GM12878 (cell line): ENCODE results near the gene FBN2. TPM values are rescaled to one million over a fixed set of nuclear protein-coding genes. Genes with fewer than 3 reads are reported as not detected.

Experiments
- ATAC-seq: fragments of 200-7000 bp; cut with Tn5 transposase; 3 replicates; pipeline ENCODE4 v1.9.1; 2020; ENCODE audit warnings: mild to moderate bottlenecking, moderate library complexity
- BruUV-seq: library from RNA; stranded (reverse); fragments of 400-500 nt; replicated peaks from 2 replicates; lab custom pipeline; 2021; lab: Mats Ljungman, UMichigan
- CTCF ChIA-PET: fragments of 300-600 bp; sonication (Branson Sonifier 250); formaldehyde crosslinking; extraction: SDS; loops from one replicate; lab custom pipeline; 2021; ENCODE audit warnings: inconsistent platforms; lab: Yijun Ruan, JAX
- POLR2A ChIA-PET: fragments of 350-600 bp; formaldehyde crosslinking; extraction: SDS; loops from one replicate; lab custom pipeline; 2021; ENCODE audit warnings: inconsistent platforms; lab: Charles Lee
- RAD21 ChIA-PET: fragments of 300-600 bp; sonication (Branson Sonifier 250); formaldehyde crosslinking; loops from one replicate; lab custom pipeline; 2023; ENCODE audit warnings: antibody characterized with exemption; ENCODE audit not compliant: unreplicated experiment; lab: Charles Lee
- SMC1A ChIA-PET: fragments of 300-600 bp; sonication (Branson Sonifier 250); formaldehyde crosslinking; loops from one replicate; lab custom pipeline; 2023; ENCODE audit not compliant: unreplicated experiment, uncharacterized antibody; lab: Charles Lee
- DNase-seq: peaks from one replicate; pipeline ENCODE4 v3.0.0-alpha.2; 2011; ENCODE audit warnings: low read depth, low spot score
- FAIRE-seq: peaks from 3 replicates; lab custom pipeline; 2011; peaks lifted over from hg19 to GRCh38; lab: Jason Lieb, UNC
- H2AFZ ChIP-seq: 2 replicates; pipeline ENCODE4 v1.6.0; 2011; ENCODE audit warnings: low read depth, low read length, control low read depth; ENCODE audit not compliant: control insufficient read depth
- H3K27ac ChIP-seq: 2 replicates; pipeline ENCODE4 v1.5.1; 2011; ENCODE audit warnings: control low read depth; ENCODE audit not compliant: control insufficient read depth, insufficient read depth
- H3K27me3 ChIP-seq, 2 experiments: replicated peaks in 1 of 2; 2 replicates each; pipeline versions ENCODE4 v1.6.0 to v1.6.1; 2011; ENCODE audit warnings: low read length in 1 of 2; ENCODE audit not compliant: control insufficient read depth in 2 of 2, insufficient read depth in 2 of 2
- H3K36me3 ChIP-seq, 2 experiments: 2 replicates each; pipeline ENCODE4 v1.5.1; 2011; ENCODE audit warnings: low read length in 1 of 2; ENCODE audit not compliant: control insufficient read depth in 2 of 2, insufficient read depth in 2 of 2
- H3K4me1 ChIP-seq: 2 replicates; pipeline ENCODE4 v1.6.1; 2011; ENCODE audit warnings: mild to moderate bottlenecking, low read length, moderate library complexity, mixed read lengths; ENCODE audit not compliant: control insufficient read depth, insufficient read depth
- H3K4me2 ChIP-seq: 2 replicates; pipeline ENCODE4 v1.6.0; 2011; ENCODE audit warnings: control low read depth; ENCODE audit not compliant: control insufficient read depth, insufficient read depth
- H3K4me3 ChIP-seq: fragments of 200-600 bp; sonication (generic); 2 replicates; pipeline ENCODE4 v1.5.1; 2016
- H3K79me2 ChIP-seq: 2 replicates; pipeline ENCODE4 v1.6.0; 2011; ENCODE audit warnings: low read length; ENCODE audit not compliant: control insufficient read depth, insufficient read depth
- H3K9ac ChIP-seq: 2 replicates; pipeline ENCODE4 v1.8.0; 2011; ENCODE audit warnings: low read length, control low read depth, mixed read lengths; ENCODE audit not compliant: control insufficient read depth, insufficient read depth
- H3K9me3 ChIP-seq: replicated peaks from 3 replicates; pipeline ENCODE4 v1.5.1; 2011; ENCODE audit warnings: mild to moderate bottlenecking, low read length; ENCODE audit not compliant: control insufficient read depth, insufficient read depth
- H4K20me1 ChIP-seq: 2 replicates; pipeline ENCODE4 v1.6.0; 2011; ENCODE audit not compliant: control insufficient read depth, insufficient read depth
- CHD2 ChIP-seq: IDR thresholded peaks from 2 replicates; pipeline ENCODE4 v1.6.1; 2011; ENCODE audit warnings: low read depth, low read length, improper control_type of control experiment, borderline replicate concordance
- CHD4 ChIP-seq: fragments of 200-600 bp; sonication (generic); IDR thresholded peaks from 2 replicates; pipeline ENCODE4 v1.6.1; 2016; ENCODE audit warnings: mild to moderate bottlenecking
- KDM1A ChIP-seq: fragments of 200-600 bp; sonication (generic); IDR thresholded peaks from 2 replicates; pipeline ENCODE4 v1.6.1; 2016; ENCODE audit warnings: borderline replicate concordance
- NBN ChIP-seq: fragments of 450-650 bp; IDR thresholded peaks from 2 replicates; pipeline ENCODE4 v1.6.1; 2016
- NRF1 ChIP-seq: conservative IDR thresholded peaks from 2 replicates; pipeline ENCODE4 v1.6.1; 2011; ENCODE audit warnings: mild to moderate bottlenecking, low read depth, low read length, improper control_type of control experiment
- RFX5 ChIP-seq: IDR thresholded peaks from 2 replicates; pipeline ENCODE4 v1.6.1; 2011; ENCODE audit warnings: low read depth, low read length, improper control_type of control experiment
- SPI1 ChIP-seq: IDR thresholded peaks from 2 replicates; pipeline ENCODE4 v1.6.1; 2011; ENCODE audit warnings: low read depth, mild to moderate bottlenecking, low read length, moderate library complexity, borderline replicate concordance; ENCODE audit not compliant: insufficient read depth
- SREBF1 ChIP-seq: IDR thresholded peaks from 2 replicates; pipeline ENCODE4 v1.6.1; 2012; ENCODE audit warnings: mild to moderate bottlenecking, low read length
- ZNF24 ChIP-seq: fragments of 450-650 bp; IDR thresholded peaks from 2 replicates; pipeline ENCODE4 v1.6.1; 2017; ENCODE audit warnings: antibody characterized with exemption, mild to moderate bottlenecking
- WGBS: methylation state at CpG from one replicate; pipeline ENCODE4 v1.1.6; 2016; ENCODE audit warnings: low lambda C conversion rate; ENCODE audit not compliant: insufficient replicate concordance, insufficient coverage; ENCODE audit errors: missing lambda C conversion rate; 5-methylcytosine and 5-hydroxymethylcytosine counted together
- in situ Hi-C: fragments of 300-500 bp; cut with MboI; formaldehyde crosslinking; loops from 9 replicates; pipeline ENCODE4 v1.14.3; 2018; ENCODE audit warnings: mixed read lengths
- intact Hi-C: fragments of 100-400 bp; cut with micrococcal nuclease; formaldehyde crosslinking; loops from one replicate; pipeline ENCODE4 v1.14.2; 2022; ENCODE audit not compliant: unreplicated experiment
- polyA plus RNA-seq, 11 experiments: library from polyadenylated mRNA; depleted of rRNA in 4 of 11; unstranded in 6 of 11; stranded (reverse) in 5 of 11; fragments of >200 nt; fragmentation: Nextera tagmentation in 4 of 11; fragmentation: Illumina TruSeq in 1 of 11; extraction: Ambion mirVana in 4 of 11; extraction: Trizol in 1 of 11; gene quantifications; 1 replicate in 1 of 11; 2 replicates in 10 of 11; pipeline versions ENCODE4 v1.2.1 to v1.2.3, GENCODE V29; 2011 to 2016; ENCODE audit warnings: inconsistent platforms in 2 of 11, missing spikeins in 2 of 11, low read depth in 1 of 11
- total RNA-seq, 4 experiments: library from RNA; depleted of rRNA in 3 of 4; stranded (reverse); fragments of >200 nt in 3 of 4; fragmentation: Illumina TruSeq in 1 of 4; extraction: Trizol in 1 of 4; gene quantifications; 2 replicates each; pipeline versions ENCODE4 v1.2.1 to v1.2.3, GENCODE V29; 2013 to 2021
- TF ChIP-seq, protein P1 (sequence below): fragments of 450-650 bp; IDR thresholded peaks from 2 replicates; pipeline ENCODE4 v1.6.1; 2018; ENCODE audit warnings: borderline replicate concordance, mild to moderate bottlenecking; ENCODE audit not compliant: partially characterized antibody
- TF ChIP-seq, protein P2 (sequence below): fragments of 450-650 bp; formaldehyde crosslinking; IDR thresholded peaks from 2 replicates; pipeline ENCODE4 v1.5.0; 2022; ENCODE audit warnings: mild to moderate bottlenecking, missing genetic modification characterization
- TF ChIP-seq, protein P3 (sequence below): fragments of 450-650 bp; IDR thresholded peaks from 2 replicates; pipeline ENCODE4 v1.6.1; 2017; ENCODE audit warnings: mild to moderate bottlenecking

FBN2 gene
- total and polyA plus RNA-seq, 10 of the 15 experiments (the other 5 are each of a cell fraction or from before 2014, with no cell fraction given): 0.01 to 0.98 (median 0.10) TPM; not detected in 3

DNA sequence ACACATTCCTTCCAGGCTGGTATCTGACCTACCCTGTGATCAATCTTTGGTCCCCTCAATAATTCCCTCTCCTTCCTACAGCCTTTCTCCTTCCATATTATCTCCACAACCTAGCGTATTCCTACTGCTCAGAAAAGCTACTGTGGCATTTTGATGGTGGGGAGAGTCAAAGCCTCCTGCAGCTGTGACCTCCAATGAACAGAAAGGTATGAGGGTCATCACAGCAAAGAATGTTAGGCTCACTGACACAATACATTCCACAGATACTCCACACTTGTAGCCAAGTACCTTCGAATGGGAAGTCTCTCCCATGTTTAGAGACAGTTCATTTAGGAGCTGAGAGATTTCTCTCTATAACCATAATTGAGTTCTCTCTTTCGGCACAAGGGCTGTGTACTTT lies 5.9 kb downstream of the FBN2 start:
- SMC1A ChIA-PET: no interaction called here
- Histone ChIP-seq H3K27ac (no peak overlapping the region), H3K27me3 (no peaks in the 10 kb centered on the region; a peak in 1 of 4 replicates), H3K9ac (no peak overlapping the region), H4K20me1 (no peaks in the 10 kb centered on the region), H3K9me3 (no peaks in the 10 kb centered on the region), H3K4me1 (no peaks in the 10 kb centered on the region), H3K36me3 (no peaks in the 10 kb centered on the region), H3K4me3 (no peak overlapping the region), H3K4me2 (no peak overlapping the region), H3K79me2 (no peaks in the 10 kb centered on the region), H2AFZ (no peak overlapping the region)
- CTCF ChIA-PET: no interaction called here
- 0% methylated on average over 3 of the region's 3 CpGs for WGBS
- no peak for DNase-seq
- RAD21 ChIA-PET: interaction anchor here (0.7 kb wide), 1 partner anchor 968 kb away, joined by 3 read pairs; no protein-coding TSS in a partner anchor
- no TSS peak for BruUV-seq
- POLR2A ChIA-PET: no interaction called here
- TF ChIP-seq ZNF24: no peak
- TF ChIP-seq NRF1: no peak
- TF ChIP-seq SREBF1: no peak
- TF ChIP-seq, protein P1, sequence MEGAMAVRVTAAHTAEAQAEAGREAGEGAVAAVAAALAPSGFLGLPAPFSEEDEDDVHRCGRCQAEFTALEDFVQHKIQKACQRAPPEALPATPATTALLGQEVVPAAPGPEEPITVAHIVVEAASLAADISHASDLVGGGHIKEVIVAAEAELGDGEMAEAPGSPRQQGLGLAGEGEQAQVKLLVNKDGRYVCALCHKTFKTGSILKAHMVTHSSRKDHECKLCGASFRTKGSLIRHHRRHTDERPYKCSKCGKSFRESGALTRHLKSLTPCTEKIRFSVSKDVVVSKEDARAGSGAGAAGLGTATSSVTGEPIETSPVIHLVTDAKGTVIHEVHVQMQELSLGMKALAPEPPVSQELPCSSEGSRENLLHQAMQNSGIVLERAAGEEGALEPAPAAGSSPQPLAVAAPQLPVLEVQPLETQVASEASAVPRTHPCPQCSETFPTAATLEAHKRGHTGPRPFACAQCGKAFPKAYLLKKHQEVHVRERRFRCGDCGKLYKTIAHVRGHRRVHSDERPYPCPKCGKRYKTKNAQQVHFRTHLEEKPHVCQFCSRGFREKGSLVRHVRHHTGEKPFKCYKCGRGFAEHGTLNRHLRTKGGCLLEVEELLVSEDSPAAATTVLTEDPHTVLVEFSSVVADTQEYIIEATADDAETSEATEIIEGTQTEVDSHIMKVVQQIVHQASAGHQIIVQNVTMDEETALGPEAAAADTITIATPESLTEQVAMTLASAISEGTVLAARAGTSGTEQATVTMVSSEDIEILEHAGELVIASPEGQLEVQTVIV: no peak
- no peak for TF ChIP-seq NBN
- no peak for TF ChIP-seq SPI1
- no peak for TF ChIP-seq KDM1A
- no peak for TF ChIP-seq CHD4
- no peak for TF ChIP-seq CHD2
- no peak for TF ChIP-seq RFX5
- TF ChIP-seq, protein P2, sequence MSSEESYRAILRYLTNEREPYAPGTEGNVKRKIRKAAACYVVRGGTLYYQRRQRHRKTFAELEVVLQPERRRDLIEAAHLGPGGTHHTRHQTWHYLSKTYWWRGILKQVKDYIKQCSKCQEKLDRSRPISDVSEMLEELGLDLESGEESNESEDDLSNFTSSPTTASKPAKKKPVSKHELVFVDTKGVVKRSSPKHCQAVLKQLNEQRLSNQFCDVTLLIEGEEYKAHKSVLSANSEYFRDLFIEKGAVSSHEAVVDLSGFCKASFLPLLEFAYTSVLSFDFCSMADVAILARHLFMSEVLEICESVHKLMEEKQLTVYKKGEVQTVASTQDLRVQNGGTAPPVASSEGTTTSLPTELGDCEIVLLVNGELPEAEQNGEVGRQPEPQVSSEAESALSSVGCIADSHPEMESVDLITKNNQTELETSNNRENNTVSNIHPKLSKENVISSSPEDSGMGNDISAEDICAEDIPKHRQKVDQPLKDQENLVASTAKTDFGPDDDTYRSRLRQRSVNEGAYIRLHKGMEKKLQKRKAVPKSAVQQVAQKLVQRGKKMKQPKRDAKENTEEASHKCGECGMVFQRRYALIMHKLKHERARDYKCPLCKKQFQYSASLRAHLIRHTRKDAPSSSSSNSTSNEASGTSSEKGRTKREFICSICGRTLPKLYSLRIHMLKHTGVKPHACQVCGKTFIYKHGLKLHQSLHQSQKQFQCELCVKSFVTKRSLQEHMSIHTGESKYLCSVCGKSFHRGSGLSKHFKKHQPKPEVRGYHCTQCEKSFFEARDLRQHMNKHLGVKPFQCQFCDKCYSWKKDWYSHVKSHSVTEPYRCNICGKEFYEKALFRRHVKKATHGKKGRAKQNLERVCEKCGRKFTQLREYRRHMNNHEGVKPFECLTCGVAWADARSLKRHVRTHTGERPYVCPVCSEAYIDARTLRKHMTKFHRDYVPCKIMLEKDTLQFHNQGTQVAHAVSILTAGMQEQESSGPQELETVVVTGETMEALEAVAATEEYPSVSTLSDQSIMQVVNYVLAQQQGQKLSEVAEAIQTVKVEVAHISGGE (CRISPR knock-in tag): no peak
- TF ChIP-seq, protein P3, sequence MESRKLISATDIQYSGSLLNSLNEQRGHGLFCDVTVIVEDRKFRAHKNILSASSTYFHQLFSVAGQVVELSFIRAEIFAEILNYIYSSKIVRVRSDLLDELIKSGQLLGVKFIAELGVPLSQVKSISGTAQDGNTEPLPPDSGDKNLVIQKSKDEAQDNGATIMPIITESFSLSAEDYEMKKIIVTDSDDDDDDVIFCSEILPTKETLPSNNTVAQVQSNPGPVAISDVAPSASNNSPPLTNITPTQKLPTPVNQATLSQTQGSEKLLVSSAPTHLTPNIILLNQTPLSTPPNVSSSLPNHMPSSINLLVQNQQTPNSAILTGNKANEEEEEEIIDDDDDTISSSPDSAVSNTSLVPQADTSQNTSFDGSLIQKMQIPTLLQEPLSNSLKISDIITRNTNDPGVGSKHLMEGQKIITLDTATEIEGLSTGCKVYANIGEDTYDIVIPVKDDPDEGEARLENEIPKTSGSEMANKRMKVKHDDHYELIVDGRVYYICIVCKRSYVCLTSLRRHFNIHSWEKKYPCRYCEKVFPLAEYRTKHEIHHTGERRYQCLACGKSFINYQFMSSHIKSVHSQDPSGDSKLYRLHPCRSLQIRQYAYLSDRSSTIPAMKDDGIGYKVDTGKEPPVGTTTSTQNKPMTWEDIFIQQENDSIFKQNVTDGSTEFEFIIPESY: no peak
- intact Hi-C loops (no loop called here), in situ Hi-C loops (no loop called here)
- no peak for ATAC-seq
- FAIRE-seq: no peak
